ENCODE measurements around the gene RAB10.

DNA sequence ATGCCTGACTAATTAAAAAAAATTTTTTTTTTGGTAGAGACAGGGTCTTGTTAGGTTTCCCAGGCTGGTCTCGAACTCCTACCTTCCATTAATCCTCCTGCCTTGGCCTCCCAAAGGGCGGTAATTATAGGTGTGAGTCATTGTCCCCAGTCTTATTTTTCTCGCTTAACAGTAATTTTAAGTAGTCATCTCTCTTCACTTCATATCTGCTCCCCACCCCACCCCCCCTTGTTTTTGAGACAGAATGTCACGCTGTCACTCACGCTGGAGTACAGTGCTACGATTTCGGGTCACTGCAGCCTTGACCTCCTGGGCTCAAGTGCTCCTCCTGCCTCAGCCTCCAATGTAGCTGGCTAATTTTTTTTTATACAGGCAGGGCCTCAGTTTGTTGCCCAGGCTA lies 27.7 kb downstream of the RAB10 start:
- TF ChIP-seq POLR2A (IDR thresholded peaks at IDR 0.05; ENCODE audit: borderline replicate concordance, extremely low read depth, insufficient read depth, insufficient read length) (no peak), JUND (IDR thresholded peaks at IDR 0.05) (no peak), SRF (IDR thresholded peaks at IDR 0.05; ENCODE audit: low read depth) (no peak), YY1 (IDR thresholded peaks at IDR 0.05; ENCODE audit: extremely low read depth, insufficient replicate concordance, low read depth, low read length) (no peak), CEBPB (IDR thresholded peaks at IDR 0.05; ENCODE audit: low read depth) (no peak), POLR2AphosphoS5 (IDR thresholded peaks at IDR 0.05; ENCODE audit: low read depth, low read length) (no peak), CBX3 (IDR thresholded peaks at IDR 0.05; ENCODE audit: low read depth) (no peak), EZH2phosphoT487 (IDR thresholded peaks at IDR 0.05; ENCODE audit: borderline replicate concordance) (no peak)
- TF ChIP-seq, protein P1, sequence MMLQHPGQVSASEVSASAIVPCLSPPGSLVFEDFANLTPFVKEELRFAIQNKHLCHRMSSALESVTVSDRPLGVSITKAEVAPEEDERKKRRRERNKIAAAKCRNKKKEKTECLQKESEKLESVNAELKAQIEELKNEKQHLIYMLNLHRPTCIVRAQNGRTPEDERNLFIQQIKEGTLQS (IDR thresholded peaks at IDR 0.05) = no peak
- TF ChIP-seq, protein P2, sequence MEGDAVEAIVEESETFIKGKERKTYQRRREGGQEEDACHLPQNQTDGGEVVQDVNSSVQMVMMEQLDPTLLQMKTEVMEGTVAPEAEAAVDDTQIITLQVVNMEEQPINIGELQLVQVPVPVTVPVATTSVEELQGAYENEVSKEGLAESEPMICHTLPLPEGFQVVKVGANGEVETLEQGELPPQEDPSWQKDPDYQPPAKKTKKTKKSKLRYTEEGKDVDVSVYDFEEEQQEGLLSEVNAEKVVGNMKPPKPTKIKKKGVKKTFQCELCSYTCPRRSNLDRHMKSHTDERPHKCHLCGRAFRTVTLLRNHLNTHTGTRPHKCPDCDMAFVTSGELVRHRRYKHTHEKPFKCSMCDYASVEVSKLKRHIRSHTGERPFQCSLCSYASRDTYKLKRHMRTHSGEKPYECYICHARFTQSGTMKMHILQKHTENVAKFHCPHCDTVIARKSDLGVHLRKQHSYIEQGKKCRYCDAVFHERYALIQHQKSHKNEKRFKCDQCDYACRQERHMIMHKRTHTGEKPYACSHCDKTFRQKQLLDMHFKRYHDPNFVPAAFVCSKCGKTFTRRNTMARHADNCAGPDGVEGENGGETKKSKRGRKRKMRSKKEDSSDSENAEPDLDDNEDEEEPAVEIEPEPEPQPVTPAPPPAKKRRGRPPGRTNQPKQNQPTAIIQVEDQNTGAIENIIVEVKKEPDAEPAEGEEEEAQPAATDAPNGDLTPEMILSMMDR (IDR thresholded peaks at IDR 0.05 in 2 of 3, conservative IDR thresholded peaks at IDR 0.05 in 1 of 3; ENCODE audit: borderline replicate concordance in 1 of 3, insufficient read depth in 1 of 3, low read depth in 2 of 3, low read length in 2 of 3) = no peak
- TF ChIP-seq, protein P3, sequence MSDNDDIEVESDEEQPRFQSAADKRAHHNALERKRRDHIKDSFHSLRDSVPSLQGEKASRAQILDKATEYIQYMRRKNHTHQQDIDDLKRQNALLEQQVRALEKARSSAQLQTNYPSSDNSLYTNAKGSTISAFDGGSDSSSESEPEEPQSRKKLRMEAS (IDR thresholded peaks at IDR 0.05) = no peak
- TF ChIP-seq, protein P4, sequence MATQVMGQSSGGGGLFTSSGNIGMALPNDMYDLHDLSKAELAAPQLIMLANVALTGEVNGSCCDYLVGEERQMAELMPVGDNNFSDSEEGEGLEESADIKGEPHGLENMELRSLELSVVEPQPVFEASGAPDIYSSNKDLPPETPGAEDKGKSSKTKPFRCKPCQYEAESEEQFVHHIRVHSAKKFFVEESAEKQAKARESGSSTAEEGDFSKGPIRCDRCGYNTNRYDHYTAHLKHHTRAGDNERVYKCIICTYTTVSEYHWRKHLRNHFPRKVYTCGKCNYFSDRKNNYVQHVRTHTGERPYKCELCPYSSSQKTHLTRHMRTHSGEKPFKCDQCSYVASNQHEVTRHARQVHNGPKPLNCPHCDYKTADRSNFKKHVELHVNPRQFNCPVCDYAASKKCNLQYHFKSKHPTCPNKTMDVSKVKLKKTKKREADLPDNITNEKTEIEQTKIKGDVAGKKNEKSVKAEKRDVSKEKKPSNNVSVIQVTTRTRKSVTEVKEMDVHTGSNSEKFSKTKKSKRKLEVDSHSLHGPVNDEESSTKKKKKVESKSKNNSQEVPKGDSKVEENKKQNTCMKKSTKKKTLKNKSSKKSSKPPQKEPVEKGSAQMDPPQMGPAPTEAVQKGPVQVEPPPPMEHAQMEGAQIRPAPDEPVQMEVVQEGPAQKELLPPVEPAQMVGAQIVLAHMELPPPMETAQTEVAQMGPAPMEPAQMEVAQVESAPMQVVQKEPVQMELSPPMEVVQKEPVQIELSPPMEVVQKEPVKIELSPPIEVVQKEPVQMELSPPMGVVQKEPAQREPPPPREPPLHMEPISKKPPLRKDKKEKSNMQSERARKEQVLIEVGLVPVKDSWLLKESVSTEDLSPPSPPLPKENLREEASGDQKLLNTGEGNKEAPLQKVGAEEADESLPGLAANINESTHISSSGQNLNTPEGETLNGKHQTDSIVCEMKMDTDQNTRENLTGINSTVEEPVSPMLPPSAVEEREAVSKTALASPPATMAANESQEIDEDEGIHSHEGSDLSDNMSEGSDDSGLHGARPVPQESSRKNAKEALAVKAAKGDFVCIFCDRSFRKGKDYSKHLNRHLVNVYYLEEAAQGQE (IDR thresholded peaks at IDR 0.05; ENCODE audit: low read depth) = no peak

Measured in HCT116 (cell line).